ENCODE results near the gene RALB.

DNA sequence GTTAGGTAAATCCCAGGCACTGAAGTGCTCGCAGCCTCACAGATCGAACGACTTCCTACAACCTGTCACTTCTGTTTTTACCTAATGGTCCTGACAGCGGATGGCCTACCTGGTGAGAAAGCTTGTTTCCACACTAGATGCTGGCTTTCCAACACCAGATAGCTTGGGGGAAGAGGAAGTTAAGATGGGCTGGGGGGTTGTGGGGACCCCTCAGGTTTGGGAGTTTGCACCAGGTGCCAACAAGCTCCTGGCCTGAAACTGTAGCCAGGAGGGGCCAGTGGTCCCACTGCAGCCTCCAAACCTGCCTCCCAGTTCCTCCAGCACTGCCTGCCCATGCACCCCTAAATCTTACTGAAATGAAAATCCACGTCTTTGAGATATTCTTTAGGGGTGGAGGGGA is 33.4 kb upstream of the RALB start:
- TF ChIP-seq CTCF (IDR thresholded peaks at IDR 0.05; ENCODE audit: low read depth, low read length) (no peak), EZH2phosphoT487 (IDR thresholded peaks at IDR 0.05; ENCODE audit: low read depth) (no peak)
